Skeletal muscle tissue (tissue), 4 donors: ENCODE measurements around the gene PRELID2. TPM values are rescaled to one million over a fixed set of nuclear protein-coding genes. Genes with fewer than 3 reads are reported as not detected.
"Not testable (repeated sequence)": the region's sequence is repeated elsewhere in the genome, so short reads cannot be mapped to it uniquely, and the experiment has no call there.

Experiments
- H3K27ac ChIP-seq: one replicate; pipeline ENCODE4 v1.7.0; 2013; ENCODE audit warnings: mild to moderate bottlenecking, low read depth, low read length, inconsistent platforms
- H3K27me3 ChIP-seq, 3 donors: one replicate each; pipeline ENCODE4 v1.7.0; 2013; ENCODE audit warnings: low read length in 3 of 3; ENCODE audit not compliant: control insufficient read depth in 3 of 3, insufficient read depth in 3 of 3
- H3K36me3 ChIP-seq, 3 donors: one replicate each; pipeline ENCODE4 v1.7.0; 2013; ENCODE audit warnings: low read length in 3 of 3; ENCODE audit not compliant: control insufficient read depth in 3 of 3, insufficient read depth in 3 of 3
- H3K4me1 ChIP-seq, 3 donors: one replicate each; pipeline ENCODE4 v1.7.0; 2013; ENCODE audit warnings: low read length in 3 of 3, mild to moderate bottlenecking in 3 of 3; ENCODE audit not compliant: control insufficient read depth in 3 of 3, insufficient read depth in 3 of 3
- H3K4me3 ChIP-seq, 3 donors: one replicate each; pipeline ENCODE4 v1.7.0; 2013; ENCODE audit warnings: low read length in 3 of 3
- H3K9ac ChIP-seq, 3 donors: one replicate each; pipeline ENCODE4 v1.7.0; 2013; ENCODE audit warnings: low read length in 3 of 3, mild to moderate bottlenecking in 3 of 3, moderate library complexity in 2 of 3, low read depth in 1 of 3
- H3K9me3 ChIP-seq, 3 donors: one replicate each; pipeline ENCODE4 v1.7.0; 2013; ENCODE audit warnings: low read length in 3 of 3; ENCODE audit not compliant: control insufficient read depth in 3 of 3
- total RNA-seq: library from RNA; depleted of rRNA; stranded (reverse); fragments of >200 nt; gene quantifications from one replicate; pipeline ENCODE4 v1.2.3, GENCODE V29; 2014
- donor health status: Osteomylitis.

The PRELID2 gene
- total RNA-seq, 1 donor from 2014 or later = 59.5 TPM

DNA sequence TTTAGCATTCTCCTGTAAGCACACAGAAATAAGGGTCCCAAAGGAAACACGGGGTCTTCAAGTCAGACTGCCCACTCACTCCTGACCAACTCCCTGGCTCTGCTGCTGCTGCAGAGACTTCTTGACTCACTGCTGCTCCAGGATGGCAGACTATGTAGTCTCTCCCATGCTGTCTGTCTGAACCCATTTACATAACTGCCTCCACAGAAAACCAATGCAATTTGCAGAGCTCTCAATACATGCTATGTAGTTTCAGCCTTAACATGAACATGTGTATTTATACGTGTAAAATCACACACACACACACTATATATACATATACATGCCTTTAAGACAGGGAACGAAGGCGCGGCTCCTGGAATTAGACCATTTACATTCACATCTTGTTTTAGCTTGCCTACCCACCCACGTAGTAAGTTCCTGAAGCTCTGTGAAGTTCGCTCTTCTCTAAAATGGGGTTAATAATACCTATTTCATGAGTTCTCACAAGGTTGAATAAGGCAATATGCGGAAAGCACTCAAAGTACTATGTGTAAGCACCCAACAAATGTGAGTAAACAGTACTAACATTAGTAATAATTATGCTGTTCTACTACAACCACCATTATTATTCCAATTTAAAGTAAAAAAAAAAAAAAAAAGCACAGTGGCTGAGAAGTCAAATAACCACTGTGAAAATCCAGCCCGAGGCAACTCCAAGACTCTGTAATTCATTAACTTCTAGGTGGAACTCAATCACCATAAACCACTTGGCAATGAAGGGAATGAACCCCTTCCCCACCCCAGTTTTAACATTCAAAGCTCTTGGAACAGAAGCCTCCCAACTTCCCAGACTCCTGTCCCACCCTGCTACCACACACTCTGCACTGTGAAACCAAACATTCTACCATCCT lies 31.8 kb downstream of the PRELID2 start:
- H3K4me3 ChIP-seq = no peak overlapping the region
- no peak overlapping the region for H3K9ac ChIP-seq
- H3K9me3 ChIP-seq = no peaks in the 10 kb centered on the region
- H3K4me1 ChIP-seq = no peaks in the 10 kb centered on the region
- H3K27me3 ChIP-seq = no peaks in the 10 kb centered on the region
- H3K36me3 ChIP-seq = peaks cover 0 to 6% (median 3%) of the 10 kb centered on the region in 3 donors
- H3K27ac ChIP-seq = no peak overlapping the region

DNA sequence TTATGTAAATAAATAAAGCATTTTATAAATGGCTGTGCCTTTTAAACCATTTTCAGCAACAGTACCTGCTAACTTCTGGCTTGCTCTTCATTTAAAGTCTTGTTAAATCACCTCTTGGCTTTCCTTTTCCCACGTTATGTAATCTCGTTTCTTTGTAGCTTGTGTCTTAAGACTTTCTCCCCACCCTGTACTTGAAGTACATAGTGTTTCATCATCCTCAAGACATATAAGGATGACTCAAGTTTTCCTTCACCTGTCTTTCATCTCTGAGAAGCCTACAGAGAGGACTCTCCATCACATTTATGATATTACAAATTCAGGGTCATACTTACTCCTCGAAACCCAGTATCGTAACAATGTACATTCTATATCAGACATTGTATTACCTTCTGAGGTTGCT lies 33.9 kb downstream of the PRELID2 start:
- Histone ChIP-seq H3K36me3 (peaks cover 0 to 3% (median 3%) of the 10 kb centered on the region in 3 donors), H3K9ac (no peak overlapping the region), H3K4me1 (no peaks in the 10 kb centered on the region), H3K9me3 (no peaks in the 10 kb centered on the region), H3K4me3 (no peak overlapping the region), H3K27ac (no peak overlapping the region), H3K27me3 (no peaks in the 10 kb centered on the region)

DNA sequence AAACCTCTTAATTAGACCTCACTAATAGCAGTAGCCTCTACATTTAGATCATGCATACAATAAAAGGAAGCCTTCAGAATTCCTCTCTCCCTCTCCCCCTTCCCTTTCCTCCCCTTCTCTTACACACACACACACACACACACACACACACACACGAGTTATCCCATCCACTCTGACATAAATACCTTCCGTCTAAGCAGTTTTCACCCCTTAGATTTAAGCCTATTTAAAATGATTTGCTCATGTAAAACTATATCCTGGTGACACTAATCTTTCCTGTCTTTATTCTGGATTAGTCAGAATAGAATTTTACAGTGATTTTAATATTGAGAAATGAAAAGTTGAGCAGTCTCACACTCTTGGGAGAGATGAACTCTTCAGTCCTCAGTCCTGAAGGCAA lies 35.0 kb downstream of the PRELID2 start:
- Histone ChIP-seq H3K4me1 (no peaks in the 10 kb centered on the region), H3K36me3 (peaks cover 0 to 3% (median 0%) of the 10 kb centered on the region in 3 donors), H3K27ac (no peak overlapping the region), H3K4me3 (no peak overlapping the region), H3K9ac (no peak overlapping the region), H3K9me3 (no peaks in the 10 kb centered on the region), H3K27me3 (no peaks in the 10 kb centered on the region)

DNA sequence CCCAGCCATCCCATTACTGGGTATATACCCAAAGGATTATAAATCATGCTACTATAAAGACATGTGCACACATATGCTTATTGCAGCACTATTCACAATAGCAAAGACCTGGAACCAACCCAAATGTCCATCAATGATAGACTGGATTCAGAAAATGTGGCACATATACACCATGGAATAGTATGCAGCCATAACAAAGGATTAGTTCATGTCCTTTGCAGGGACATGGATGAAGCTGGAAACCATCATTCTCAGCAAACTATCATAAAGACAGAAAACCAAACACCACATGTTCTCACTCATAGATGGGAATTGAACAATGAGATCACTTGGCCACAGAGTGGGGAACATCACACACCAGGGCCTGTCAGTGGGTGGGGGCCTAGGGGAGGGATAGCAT lies 36.6 kb downstream of the PRELID2 start:
- H3K27ac ChIP-seq, H3K36me3 ChIP-seq, H3K27me3 ChIP-seq, H3K4me1 ChIP-seq, H3K4me3 ChIP-seq, H3K9me3 ChIP-seq, H3K9ac ChIP-seq: not testable (repeated sequence)

DNA sequence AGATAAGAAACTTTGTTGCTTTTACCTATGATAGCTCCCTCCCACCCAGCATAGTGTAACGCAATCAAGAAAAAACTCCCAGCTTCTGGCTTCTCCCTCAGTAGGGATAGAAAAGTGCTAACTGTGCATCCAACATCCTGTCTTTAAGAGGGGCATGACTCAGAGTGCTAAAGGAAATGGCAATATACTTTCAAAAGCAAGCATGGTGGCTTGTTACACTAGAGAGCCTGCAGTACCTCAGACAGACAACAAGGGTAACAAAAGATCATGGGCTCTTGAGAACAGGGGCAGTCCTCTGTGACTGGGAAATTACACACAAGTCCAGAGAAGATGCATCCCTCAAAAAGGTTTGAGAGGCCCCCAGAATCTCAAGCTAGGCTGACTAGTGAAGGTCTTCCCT lies 37.8 kb downstream of the PRELID2 start:
- Histone ChIP-seq H3K27ac (no peak overlapping the region), H3K36me3 (peaks cover 0 to 3% (median 0%) of the 10 kb centered on the region in 3 donors), H3K4me3 (no peak overlapping the region), H3K27me3 (no peaks in the 10 kb centered on the region), H3K4me1 (no peaks in the 10 kb centered on the region), H3K9ac (no peak overlapping the region), H3K9me3 (no peaks in the 10 kb centered on the region)

DNA sequence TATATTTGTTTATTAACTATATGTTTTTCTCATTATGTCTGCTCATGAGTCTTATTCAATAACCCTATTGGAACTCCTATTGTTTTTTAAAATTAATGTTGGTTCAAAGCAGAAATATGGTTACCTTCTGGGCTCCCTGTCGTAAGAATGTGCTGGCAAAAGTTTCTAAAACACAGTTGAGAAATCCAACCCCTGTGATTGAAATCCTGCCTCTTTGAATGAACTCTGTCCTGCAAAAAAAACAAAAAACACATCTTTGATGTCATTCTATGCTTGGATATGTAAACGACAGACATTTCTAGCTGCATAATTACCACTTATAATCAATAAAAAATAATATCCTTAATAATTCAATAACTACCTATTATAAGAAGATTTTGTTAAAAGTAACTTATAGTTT lies 38.8 kb downstream of the PRELID2 start:
- no peaks in the 10 kb centered on the region for H3K27me3 ChIP-seq
- H3K9ac ChIP-seq = no peak overlapping the region
- peaks cover 0 to 3% (median 0%) of the 10 kb centered on the region in 3 donors for H3K36me3 ChIP-seq
- no peak overlapping the region for H3K27ac ChIP-seq
- no peaks in the 10 kb centered on the region for H3K4me1 ChIP-seq
- H3K4me3 ChIP-seq = no peak overlapping the region
- no peaks in the 10 kb centered on the region for H3K9me3 ChIP-seq

DNA sequence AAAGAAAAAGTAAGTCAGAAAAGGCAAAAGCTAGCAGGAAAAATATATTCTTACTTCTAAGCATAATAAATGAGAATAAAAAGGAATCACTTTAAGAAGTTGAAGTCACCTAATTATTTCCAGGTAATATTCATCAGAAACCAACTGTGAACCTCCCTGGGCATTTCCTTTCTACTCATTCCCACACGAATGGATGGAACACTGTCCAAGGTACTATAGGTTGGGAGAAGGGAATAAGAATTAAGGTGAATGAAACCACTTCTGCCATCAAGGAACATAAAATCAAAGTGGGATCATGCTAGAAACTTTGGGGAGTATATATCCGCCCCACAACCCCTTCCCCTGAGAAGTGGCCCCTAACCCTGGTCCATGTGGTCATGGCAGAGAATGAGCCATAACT lies 41.6 kb downstream of the PRELID2 start:
- H3K27ac ChIP-seq = no peak overlapping the region
- no peak overlapping the region for H3K9ac ChIP-seq
- no peaks in the 10 kb centered on the region for H3K27me3 ChIP-seq
- H3K4me3 ChIP-seq = no peak overlapping the region
- H3K36me3 ChIP-seq = no peaks in the 10 kb centered on the region
- H3K4me1 ChIP-seq = no peaks in the 10 kb centered on the region
- H3K9me3 ChIP-seq = no peaks in the 10 kb centered on the region

DNA sequence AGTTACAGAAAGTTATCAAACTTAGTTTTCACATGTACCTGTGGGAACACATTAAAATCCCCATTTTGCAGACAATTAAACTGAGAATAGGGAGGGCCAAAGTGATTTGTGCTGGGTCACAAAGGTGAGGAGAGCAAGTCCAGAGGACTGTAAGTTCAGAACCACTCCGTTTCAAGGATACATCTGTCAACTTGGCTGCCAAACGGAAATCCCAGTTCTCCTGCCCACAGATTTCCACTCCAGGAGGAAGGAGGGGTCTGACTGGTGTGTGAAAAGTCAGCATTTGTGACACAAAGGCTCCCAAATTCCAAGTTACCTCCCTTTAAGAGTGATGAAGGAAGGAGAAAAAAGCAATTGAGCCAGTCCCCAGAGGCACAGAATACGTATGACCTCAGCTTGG lies 42.3 kb downstream of the PRELID2 start:
- H3K4me3 ChIP-seq = no peak overlapping the region
- no peaks in the 10 kb centered on the region for H3K27me3 ChIP-seq
- no peaks in the 10 kb centered on the region for H3K36me3 ChIP-seq
- no peak overlapping the region for H3K27ac ChIP-seq
- no peaks in the 10 kb centered on the region for H3K9me3 ChIP-seq
- H3K9ac ChIP-seq = no peak overlapping the region
- no peaks in the 10 kb centered on the region for H3K4me1 ChIP-seq

DNA sequence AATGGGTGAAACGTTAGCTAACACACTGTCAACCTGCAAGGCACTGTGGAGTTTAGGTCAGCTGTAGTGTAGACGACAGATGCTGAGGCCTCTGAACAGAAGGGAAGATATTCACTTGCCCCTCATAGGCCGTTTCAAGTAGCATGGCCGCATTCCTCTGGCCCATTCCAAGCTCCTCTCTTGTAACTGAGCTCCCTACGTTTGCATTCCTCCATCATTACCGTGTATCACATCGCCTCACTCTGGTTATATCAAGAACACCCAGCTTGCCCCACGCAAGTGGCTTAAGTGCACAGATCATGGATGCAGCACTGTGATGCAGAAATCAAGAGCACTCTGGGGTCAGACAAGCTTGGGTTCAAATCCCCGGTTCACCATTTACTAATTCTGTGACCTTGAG lies 43.3 kb downstream of the PRELID2 start:
- Histone ChIP-seq H3K4me1 (no peaks in the 10 kb centered on the region), H3K27ac (no peak overlapping the region), H3K9me3 (no peaks in the 10 kb centered on the region), H3K9ac (no peak overlapping the region), H3K36me3 (no peaks in the 10 kb centered on the region), H3K4me3 (no peak overlapping the region), H3K27me3 (no peaks in the 10 kb centered on the region)

DNA sequence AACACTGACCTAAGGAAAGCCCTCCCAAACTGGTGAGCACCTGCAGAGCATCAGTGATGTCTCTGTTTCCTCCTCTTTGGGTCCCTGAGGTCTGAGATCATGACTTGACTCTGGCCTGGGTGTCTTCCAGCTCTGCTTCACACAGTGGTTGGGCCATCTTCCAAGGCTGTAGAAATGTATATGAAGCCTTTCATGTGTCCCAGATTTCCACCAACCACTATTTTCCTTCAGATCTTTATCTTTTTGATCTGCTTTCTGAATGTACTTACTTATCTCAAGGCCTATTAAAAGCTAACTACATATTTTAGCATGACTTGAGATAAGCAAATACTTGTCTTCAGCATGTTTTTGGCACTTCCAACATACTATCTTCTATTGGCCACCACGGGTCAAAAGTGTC lies 47.1 kb downstream of the PRELID2 start:
- H3K36me3 ChIP-seq = peaks cover 0 to 3% (median 0%) of the 10 kb centered on the region in 3 donors
- H3K4me1 ChIP-seq = no peaks in the 10 kb centered on the region
- no peaks in the 10 kb centered on the region for H3K9me3 ChIP-seq
- no peaks in the 10 kb centered on the region for H3K27me3 ChIP-seq
- H3K4me3 ChIP-seq = no peak overlapping the region
- H3K27ac ChIP-seq = no peak overlapping the region
- H3K9ac ChIP-seq = no peak overlapping the region
